HG03521 (cell line): Measurements from ENCODE around the gene GNAO1.

Experiments
- ATAC-seq: cut with Tn5 transposase; IDR thresholded peaks from one replicate; pipeline ENCODE4 v1.9.1; 2021; ENCODE audit warnings: mild to moderate bottlenecking, moderate library complexity; ENCODE audit not compliant: unreplicated experiment

The GNAO1 gene

GRCh38 chr16:56306690-56307533 lies 115.6 kb downstream of the GNAO1 start:
- no peak for ATAC-seq

GRCh38 chr16:56307534-56307873 lies 116.2 kb downstream of the GNAO1 start:
- no peak for ATAC-seq

- ATAC-seq = no peak
Measured at GRCh38 chr16:56309008-56309407, 117.7 kb downstream of the GNAO1 start.

GRCh38 chr16:56310690-56311089 lies 119.4 kb downstream of the GNAO1 start:
- no peak for ATAC-seq

- no peak for ATAC-seq
Measured at GRCh38 chr16:56311208-56312027, 120.1 kb downstream of the GNAO1 start.

GRCh38 chr16:56312028-56312300 lies 120.7 kb downstream of the GNAO1 start:
- ATAC-seq = no peak

- no peak for ATAC-seq
Measured at GRCh38 chr16:56312556-56312955, 121.3 kb downstream of the GNAO1 start.

GRCh38 chr16:56314244-56314850 lies 123.1 kb downstream of the GNAO1 start:
- no peak for ATAC-seq

- no peak for ATAC-seq
Measured at GRCh38 chr16:56315955-56316354, 124.7 kb downstream of the GNAO1 start.

GRCh38 chr16:56316545-56316944 lies 125.3 kb downstream of the GNAO1 start:
- no peak for ATAC-seq

GRCh38 chr16:56317998-56318826 lies 126.9 kb downstream of the GNAO1 start:
- ATAC-seq = peak; percentile 82

- no peak for ATAC-seq
Measured at GRCh38 chr16:56318827-56319140, 127.5 kb downstream of the GNAO1 start.

- ATAC-seq = no peak
Measured at GRCh38 chr16:56319376-56319775, 128.1 kb downstream of the GNAO1 start.

GRCh38 chr16:56320056-56320455 lies 128.8 kb downstream of the GNAO1 start:
- ATAC-seq = no peak

GRCh38 chr16:56320811-56321558 lies 129.7 kb downstream of the GNAO1 start:
- ATAC-seq = no peak

- no peak for ATAC-seq
Measured at GRCh38 chr16:56321571-56321970, 130.3 kb downstream of the GNAO1 start.

GRCh38 chr16:56324406-56324805 lies 133.1 kb downstream of the GNAO1 start:
- ATAC-seq = no peak

GRCh38 chr16:56325956-56326355 lies 134.7 kb downstream of the GNAO1 start:
- ATAC-seq = no peak

- no peak for ATAC-seq
Measured at GRCh38 chr16:56327071-56327928, 136.0 kb downstream of the GNAO1 start.

- no peak for ATAC-seq
Measured at GRCh38 chr16:56327929-56328258, 136.6 kb downstream of the GNAO1 start.
